Right ventricle myocardium inferior (tissue), 1 donor: ENCODE measurements around the gene JDP2. TPM values are rescaled to one million over a fixed set of nuclear protein-coding genes. Genes with fewer than 3 reads are reported as not detected.
A peak's percentile ranks its signal among the peaks of the same experiment; 100 is the strongest.

Experiments used
- ATAC-seq: fragments of 200-7000 bp; cut with Tn5 transposase; one replicate; pipeline ENCODE4 v1.9.1; 2020; ENCODE audit warnings: mild to moderate bottlenecking, moderate library complexity
- DNase-seq: peaks from one replicate; pipeline ENCODE4 v3.0.0; 2021; ENCODE audit errors: missing footprints
- intact Hi-C: fragments of 100-400 bp; cut with DNase I; formaldehyde crosslinking; loops from one replicate; pipeline ENCODE4 v1.11.0; 2022
- total RNA-seq: library from RNA; stranded (reverse); fragmentation: NEBNext Ultra II Directional; extraction: Animal tissue kit (Norgen Biotek cat#: 25700); gene quantifications from one replicate; pipeline ENCODE4 v1.2.1, GENCODE V29; 2021
- donor health status: DM: no; HTN: yes; CAD: no; lungs with severe emphysema.

The JDP2 gene
- total RNA-seq, 1 donor from 2014 or later = 27.2 TPM

DNA sequence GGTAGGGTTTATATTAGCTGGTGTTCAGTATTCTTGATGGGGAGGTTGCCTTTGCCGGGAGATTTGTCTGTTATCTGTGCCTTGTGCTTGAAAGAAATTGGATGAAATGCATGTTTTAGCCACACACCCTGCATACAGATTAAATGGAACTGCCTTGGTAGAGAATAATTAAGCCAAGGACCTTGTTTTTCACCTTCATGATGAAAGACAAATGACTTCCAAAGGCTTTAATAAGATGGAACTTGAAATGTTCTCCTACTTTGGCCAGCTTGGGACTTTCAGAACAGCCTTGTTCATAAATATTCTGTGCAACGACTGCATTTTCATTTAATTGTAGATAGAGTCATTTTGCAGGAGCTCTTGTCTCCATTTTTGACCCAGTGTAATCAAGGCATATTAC lies 21.2 kb downstream of the JDP2 start:
- ATAC-seq = no peak
- intact Hi-C loops = no loop called here
- DNase-seq = no peak

DNA sequence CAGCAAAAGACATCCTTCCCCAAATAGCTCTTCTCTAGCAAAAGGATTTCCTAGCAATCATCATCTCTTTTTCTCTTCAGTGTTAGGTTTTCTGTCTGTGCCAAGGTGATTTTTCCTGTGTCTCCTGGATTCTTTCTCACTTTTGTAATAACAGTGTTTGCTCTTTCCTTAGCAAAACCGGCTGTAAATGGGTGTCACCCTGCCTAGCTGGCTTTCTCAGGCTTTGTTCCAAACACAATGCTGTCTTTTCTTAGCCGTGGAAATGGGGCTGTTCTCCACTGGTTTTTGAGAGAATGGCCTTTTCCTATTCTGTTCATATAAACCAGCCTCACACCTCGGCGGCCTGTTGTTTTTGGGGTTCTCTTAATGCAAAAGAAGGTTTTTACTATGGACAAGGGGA lies 21.9 kb downstream of the JDP2 start:
- ATAC-seq (no peak), DNase-seq (no peak)
- intact Hi-C loops = no loop called here

DNA sequence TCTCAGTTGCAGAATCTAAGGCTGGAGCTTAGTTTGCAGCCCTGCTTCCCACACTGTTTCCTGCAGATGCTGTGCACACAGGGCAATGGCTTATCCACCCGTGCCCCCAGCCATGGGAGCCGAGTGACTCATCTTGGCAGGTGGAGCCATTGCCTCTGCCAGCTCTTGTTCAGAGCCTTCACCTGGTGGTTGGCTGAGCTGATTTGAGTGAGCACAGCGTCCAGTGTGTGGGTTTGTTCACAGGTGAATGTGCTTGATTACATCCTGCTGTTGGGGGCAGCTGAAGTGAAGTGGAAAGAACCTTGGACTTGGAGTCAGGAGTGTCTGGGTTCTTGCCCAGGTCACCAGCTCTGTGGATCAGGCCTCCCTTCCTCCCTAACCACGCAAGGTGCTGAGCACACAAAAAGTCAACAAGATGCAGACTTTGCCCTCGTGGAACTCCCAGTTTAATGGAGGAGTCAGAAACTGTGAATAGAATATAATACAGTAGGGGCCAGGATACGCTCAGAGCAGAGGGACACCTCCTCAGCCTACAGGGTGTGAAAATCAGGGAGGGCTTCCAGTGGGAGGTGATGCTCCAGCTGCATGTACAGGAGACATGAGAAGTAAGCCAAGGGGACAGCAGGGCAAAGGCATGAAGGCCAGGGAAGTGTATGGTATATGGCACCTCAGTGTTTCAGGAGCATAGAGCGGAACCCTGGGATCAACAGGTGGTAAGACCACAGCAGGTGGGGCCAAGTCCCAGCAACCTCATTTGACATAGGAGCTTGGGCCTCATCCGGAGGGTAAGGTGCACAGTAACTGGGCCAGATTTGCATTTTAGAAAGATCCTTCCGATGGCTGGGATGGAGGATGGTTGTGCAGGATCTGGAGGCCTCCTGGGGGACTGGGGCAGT lies 22.8 kb downstream of the JDP2 start:
- DNase-seq = no peak
- intact Hi-C loops = no loop called here
- ATAC-seq = peak; percentile 24

DNA sequence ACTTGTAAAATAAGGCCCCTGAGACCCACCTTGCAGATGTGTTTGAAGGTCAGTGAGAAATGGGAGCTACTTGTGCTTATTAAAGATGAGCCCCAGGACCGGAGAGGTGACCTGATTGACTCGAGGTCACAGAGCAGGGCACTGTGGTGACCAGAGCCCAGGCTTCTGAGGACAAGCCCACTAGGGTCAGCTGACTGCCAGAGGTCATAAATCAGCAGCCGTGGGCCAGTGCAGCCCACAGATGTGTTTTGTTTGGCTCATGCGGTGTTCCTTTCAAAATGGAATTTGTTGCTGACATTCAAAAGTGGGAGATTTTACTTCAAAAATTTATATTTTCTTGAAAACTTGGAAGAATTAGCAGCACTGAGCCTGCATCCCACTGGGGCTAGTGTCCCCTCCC lies 24.5 kb downstream of the JDP2 start:
- ATAC-seq (peak; percentile 33), DNase-seq (no peak)
- intact Hi-C loops = no loop called here

DNA sequence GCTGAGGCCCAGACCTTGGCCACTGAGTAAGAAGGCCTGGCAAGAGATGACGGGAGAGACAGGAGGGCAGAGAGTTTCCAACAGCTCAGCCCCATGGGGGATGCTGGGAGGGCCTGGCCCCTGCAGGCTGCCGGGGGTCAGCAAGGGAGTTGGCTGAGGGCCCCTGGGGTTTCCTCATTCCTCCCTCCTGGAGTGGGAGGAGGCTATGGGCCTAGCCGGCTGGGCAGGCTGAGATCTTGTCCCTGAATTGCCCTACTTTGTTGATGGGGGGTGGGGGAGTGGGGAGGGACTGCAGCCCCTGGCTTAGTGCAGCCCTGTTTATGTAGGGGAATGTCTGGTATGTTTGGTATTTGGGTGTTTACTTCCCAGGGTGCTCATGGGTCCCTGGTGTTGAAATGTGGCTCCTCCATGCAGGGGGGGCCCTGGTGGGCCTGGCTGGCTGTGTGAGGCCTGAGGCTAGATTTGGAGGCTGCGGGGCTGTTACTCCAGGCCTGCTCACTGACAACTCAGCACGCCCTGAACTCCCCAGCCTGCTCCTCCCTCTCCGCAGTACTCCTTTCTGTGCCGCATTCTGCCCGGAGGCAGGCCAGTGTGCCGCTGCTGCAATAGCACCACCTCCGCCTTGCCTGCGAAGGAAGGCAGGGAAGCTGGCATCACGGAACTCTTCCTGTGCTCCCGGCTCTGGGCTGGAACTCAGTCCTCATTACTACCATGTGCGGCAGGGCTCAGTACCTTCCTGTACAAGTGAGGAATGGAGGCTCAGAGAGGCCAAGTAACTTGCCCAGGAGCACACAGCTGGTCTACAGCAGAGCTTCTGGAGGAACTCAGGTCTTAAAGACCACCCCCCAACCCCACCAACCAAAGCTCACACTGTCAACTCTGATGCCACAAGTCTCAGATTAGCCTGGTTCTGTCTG lies 25.3 kb downstream of the JDP2 start:
- intact Hi-C loops = no loop called here

DNA sequence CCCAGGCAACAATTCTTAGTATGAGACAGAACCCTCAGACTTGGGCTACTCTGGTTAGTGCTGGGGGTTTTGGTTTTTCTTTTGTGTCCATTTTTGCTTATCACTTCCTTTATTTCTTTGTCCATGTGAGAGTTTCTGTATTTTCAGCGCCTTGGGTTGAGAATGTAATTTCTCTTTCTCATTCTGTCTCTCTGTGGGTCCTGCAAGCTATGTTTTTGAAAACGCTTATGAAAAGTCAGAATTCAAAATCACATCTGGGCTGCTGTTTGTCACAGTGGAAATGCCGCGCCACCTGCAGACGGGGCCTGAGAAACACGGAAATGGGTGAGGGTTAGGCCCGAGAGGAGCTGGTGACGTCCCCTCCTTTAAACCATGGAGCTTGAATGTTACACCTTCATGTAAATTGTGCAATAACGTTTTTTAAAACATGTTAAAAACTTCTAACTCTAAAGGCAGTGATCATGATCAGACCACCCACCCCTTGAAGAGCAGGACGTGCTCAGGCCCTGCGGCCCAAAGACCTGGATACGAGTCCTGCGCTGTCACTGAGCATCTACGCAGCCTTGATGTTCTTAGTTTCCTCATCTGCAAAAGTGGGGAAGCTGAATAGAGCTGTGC lies 26.1 kb downstream of the JDP2 start:
- ATAC-seq = no peak
- DNase-seq = no peak
- intact Hi-C loops = no loop called here

More for the DNA sequence above, 25.3 kb downstream of the JDP2 start:
- ATAC-seq = peak; percentile 64
- DNase-seq = no peak

DNA sequence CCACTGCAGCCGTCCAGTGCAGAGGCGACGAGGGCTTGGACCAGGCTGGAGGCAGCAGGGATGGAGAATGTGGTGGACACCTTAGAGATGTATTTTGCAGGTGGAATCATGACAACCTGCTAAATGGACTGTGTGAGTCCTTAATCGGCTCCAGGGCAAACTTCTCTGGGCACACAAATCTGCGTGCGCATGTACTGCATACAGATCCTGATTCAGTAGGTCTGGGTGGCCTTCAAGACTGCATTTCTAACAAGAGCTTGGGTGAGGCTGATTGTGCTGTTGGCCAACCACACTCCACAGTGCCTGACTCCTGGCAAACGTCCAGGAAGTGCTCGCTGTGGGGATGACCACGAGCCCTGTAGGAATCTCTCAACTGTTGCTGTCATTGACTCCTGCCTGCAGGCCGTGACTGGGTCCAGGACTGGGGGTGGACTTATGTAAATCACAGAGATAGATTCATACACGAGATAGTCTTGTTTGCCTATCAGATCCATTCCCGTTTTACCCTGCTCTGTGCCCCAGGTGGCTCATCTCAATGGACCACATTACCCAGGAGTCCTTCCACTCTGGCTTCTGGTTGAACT lies 27.2 kb downstream of the JDP2 start:
- DNase-seq (no peak), ATAC-seq (peak; percentile 11)
- intact Hi-C loops = no loop called here

DNA sequence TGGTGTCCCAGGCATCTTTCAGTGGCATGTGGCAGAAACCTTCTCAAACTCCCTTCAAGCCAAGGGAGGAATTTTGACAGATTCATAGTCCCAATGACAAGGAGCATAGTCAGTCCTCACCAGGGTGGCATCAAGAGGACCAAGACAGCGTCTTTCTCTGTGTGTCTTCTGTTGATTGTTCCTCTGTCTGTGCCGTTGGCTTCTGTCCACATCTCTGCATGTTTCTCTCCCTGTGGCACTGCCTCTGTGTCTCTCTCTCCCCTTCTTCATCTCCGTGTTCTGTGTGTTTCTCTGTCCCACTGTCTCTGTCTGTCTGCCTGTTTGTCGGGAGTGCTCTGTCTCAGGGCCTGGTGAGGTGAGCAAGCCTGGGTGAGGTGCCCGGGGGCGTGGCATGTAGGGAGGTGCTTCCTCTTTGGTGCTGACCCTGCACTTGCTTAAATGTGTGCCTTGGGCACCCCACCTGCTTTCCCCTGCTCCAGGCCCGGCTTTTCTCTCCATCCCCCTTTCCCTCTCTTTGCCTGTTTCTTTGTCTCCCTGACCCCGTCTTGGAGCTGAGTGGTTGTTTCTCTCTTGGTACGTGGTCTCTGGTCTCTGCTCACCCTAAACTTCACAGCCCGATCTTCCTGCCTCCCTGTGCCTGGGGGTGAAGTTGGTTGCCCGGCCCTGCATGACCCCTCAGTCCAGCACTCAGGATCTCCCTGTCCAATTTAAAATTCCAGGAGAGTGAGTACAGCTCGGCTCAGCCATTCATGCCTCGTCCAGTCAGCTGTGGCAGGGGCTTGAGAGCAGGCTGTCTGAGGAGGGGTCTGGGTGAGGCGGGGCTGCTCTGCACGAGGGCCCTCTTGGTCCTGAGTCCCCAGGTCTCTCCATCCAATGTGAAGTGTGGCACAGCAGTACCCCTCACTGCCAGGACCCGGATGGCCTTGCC lies 28.5 kb downstream of the JDP2 start:
- no peak for ATAC-seq
- intact Hi-C loops = no loop called here
- peak; percentile 83 for DNase-seq

DNA sequence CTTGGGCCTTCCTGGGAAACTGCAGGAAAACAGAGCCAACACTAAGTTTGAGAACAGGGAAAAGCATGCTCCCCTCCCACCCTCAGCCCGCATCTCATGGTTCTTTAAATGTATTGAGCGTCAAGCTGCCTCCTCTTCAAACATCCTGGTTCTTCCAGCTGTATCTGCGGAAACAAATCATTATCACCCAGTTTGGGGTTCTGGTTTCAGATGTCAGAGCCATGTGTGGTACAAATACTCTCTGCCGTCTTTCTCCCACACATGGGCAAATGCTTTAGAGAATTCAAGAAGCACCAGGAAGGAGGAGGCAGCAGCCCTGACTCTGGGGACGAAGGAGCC lies 29.1 kb downstream of the JDP2 start:
- ATAC-seq (no peak), DNase-seq (no peak)
- intact Hi-C loops = no loop called here

DNA sequence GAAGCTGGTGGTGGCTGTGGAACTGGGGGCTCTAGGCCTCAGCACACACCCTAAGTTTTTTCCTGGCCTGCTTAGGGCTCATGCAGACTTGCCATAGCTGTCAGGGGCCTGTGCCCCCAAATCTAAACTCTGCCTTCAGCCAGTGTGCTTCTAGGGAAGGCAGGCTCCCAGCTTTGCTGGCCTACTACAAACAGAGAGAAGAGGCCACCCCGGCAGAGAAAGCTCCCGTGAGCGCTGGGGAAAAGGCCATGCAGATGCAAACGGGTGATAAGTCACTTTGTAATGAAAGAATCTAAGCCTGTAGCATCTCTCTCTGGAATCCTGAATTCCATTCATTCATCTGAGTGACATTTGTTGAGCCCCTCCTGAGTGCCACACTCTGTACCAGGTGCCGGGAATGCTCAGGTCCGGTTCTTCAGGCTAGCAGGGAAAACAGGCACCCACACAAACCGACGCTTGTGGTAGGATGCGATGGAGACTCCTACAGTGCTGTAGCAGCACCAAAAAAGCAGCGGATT lies 29.9 kb downstream of the JDP2 start:
- intact Hi-C loops = no loop called here
- ATAC-seq = no peak
- no peak for DNase-seq

DNA sequence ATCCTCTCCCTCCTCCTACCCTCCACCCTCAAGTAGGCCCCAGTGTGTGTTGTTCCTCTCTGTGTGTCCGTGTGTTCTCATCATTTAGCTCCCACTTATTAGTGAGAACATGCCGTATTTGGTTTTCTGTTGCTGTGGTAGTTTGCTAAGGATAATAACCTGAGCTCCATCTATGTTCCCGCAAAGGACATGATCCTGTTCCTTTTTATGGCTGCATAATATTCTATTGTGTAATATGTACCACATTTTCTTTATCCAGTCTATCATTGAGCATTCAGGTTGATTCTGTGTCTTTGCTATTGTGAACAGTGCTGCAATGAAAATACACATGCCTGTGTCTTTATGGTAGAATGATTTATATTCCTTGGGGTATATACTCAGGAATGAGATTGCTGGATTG lies 30.5 kb downstream of the JDP2 start:
- intact Hi-C loops = no loop called here
- ATAC-seq = no peak
- no peak for DNase-seq

DNA sequence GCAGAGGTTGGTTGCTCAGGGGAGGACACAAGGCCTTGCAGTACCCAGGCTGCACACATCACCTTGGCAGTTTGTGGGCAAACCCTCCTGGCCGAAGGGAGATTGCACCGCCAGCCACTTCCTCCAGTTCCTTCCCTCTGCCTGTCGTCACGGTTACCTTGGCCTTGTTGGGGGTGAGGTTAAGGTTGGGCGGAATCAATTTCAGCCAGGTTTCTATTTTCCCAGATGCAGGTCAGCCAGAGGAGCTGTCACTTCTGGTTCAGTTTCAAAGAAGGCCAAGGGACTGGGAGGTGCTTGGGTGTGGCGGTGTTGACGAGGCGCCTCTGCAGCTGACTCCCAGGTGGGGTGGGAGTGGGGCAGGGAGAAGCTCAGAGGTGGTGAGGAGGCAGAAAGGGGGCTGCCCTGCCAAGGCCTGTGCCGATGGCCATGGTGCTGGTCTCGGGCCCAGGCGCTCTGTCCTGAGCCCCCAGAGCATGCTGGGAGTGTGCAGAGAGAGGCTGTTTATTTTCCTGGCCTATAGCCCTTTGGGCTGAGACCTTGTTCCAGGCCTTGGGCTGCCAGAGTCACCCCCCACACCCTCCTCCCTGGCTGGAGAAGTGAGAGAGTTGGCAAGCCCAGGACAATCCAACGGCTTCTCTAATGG lies 31.4 kb downstream of the JDP2 start:
- intact Hi-C loops = no loop called here
- ATAC-seq (peak; percentile 91), DNase-seq (no peak)

DNA sequence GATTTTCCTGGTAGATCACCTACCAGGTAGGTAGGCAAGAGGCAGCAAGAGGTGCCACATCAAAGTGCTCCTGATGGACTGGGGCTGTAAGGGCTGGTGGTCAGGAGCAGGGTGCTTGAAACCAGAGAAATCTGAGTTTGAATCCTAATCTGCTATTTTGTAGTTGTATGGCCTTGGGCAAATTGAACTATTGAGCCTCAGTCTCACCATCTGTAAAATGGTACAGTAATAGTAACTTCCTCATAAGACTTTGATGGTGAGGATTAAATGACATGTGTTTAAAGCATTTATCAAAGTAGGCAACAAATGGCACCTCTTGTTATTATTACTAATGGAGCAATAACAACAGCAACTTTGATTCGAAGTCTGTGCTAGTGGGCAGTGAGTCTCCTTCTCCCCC lies 32.0 kb downstream of the JDP2 start:
- intact Hi-C loops = no loop called here
- ATAC-seq (no peak), DNase-seq (no peak)

DNA sequence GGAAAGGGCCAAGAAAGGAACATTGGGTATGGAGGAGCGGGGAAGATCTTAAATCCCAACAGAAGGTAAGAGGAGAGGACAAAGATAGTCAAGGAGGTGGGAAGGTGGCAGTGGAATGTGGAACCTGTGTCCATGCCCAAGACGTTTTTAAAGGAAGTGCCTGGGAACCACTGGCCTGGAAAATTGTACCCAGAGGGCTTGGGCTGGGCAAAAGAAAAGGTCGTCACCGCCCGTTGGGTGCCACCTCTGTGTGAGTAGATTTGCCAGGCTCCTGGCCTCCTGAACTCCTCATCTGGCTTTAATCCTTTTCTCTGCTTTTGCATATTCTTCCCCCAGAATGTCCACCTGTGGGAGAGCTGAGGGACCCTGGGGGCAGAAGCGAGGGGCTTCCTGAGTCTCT lies 32.6 kb downstream of the JDP2 start:
- ATAC-seq (no peak), DNase-seq (no peak)
- intact Hi-C loops = no loop called here

DNA sequence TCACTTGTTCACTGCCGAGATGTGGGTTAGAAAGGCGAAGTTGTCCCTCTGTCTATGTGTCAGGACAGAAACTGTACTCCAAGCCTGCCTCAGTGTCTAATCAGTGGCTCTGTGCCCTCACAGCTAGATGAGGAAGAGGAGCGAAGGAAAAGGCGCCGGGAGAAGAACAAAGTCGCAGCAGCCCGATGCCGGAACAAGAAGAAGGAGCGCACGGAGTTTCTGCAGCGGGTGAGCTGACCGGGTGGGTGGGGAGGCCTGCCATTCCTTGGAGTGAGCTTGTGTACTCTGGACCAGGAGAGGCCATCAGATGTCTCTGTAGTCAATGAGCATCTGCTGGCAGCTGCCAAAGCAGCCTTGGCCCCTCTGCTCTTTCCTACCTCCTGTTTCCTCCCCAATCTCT lies 33.5 kb downstream of the JDP2 start:
- ATAC-seq (no peak), DNase-seq (no peak)
- intact Hi-C loops = no loop called here

DNA sequence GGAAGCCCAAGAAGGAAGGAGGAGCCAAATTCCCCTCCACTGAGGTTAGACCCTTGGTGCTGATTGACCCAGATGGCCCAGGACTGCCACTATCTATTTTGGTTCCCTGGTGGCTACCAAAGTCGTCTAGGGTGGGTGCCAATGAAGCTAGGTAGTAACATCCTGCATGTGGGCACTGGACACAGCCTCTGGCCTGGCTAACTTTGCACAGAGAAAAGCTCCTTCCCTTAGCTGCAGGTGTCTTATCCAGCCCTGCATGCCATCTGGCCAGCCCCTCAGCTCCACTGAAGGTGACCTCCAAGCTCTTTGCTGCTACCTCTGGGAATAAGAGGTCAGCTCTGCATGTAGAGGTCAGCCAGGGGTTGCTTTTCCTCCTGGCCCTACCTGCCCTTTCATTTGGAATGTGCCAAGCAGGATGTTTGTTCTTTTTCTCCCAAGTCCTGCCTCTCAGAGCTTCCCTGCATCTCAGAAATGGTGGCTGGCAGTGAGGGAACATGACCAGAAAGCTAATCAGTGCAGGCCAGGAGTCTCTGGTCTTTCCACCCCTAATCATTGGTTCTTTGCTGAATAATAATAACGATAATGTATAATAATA lies 34.0 kb downstream of the JDP2 start:
- intact Hi-C loops = no loop called here
- ATAC-seq = no peak
- no peak for DNase-seq

DNA sequence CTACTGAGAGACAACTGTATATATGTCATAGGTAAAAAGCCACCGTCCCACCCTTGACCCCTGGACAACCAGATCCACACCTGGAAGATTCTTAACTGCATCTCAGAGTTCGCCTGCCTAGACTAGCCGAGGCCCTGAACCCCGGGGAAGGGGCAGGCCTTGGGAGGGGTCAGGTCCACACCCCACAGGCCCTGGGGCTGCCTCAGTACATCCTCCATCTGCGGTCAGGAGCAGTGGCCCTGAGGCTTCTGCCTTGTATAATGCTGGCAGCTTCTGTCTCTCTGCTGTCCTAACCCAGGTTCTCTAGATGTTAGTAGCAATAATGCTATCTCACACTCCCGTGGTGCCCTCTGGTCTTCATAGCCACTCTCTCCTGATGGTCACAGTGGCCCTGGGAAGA lies 36.8 kb downstream of the JDP2 start:
- no peak for DNase-seq
- intact Hi-C loops = no loop called here
- ATAC-seq = no peak
